Astrocyte (in vitro differentiated cells and primary cell): Measurements from ENCODE around the gene PAM16. TPM values are rescaled to one million over a fixed set of nuclear protein-coding genes. Genes with fewer than 3 reads are reported as not detected.

Experiments
- DNase-seq: peaks from one replicate; pipeline ENCODE4 v3.0.0-alpha.2; 2010; ENCODE audit warnings: low read depth
- FAIRE-seq: peaks from 2 replicates; lab custom pipeline; 2011; peaks lifted over from hg19 to GRCh38; lab: Jason Lieb, UNC
- H2AFZ ChIP-seq: 2 replicates; pipeline ENCODE4 v1.6.0; 2012; ENCODE audit warnings: low read depth, low read length, inconsistent platforms
- H3K27ac ChIP-seq: 2 replicates; pipeline ENCODE4 v1.5.1; 2011; ENCODE audit warnings: low read depth, low read length, inconsistent platforms
- H3K27me3 ChIP-seq: 2 replicates; pipeline ENCODE4 v1.6.0; 2011; ENCODE audit warnings: low read length, inconsistent platforms; ENCODE audit not compliant: insufficient read depth
- H3K36me3 ChIP-seq: 2 replicates; pipeline ENCODE4 v1.5.1; 2011; ENCODE audit warnings: low read length, inconsistent platforms; ENCODE audit not compliant: insufficient read depth
- H3K4me1 ChIP-seq: 2 replicates; pipeline ENCODE4 v1.5.1; 2011; ENCODE audit warnings: low read length, inconsistent platforms; ENCODE audit not compliant: insufficient read depth
- H3K4me2 ChIP-seq: 2 replicates; pipeline ENCODE4 v1.6.0; 2012; ENCODE audit warnings: low read length, inconsistent platforms
- H3K4me3 ChIP-seq: 2 replicates; pipeline ENCODE4 v1.5.1; 2011; ENCODE audit warnings: low read depth, mild to moderate bottlenecking, low read length, inconsistent platforms; ENCODE audit not compliant: insufficient read depth
- H3K79me2 ChIP-seq: 2 replicates; pipeline ENCODE4 v1.6.0; 2012; ENCODE audit warnings: mild to moderate bottlenecking, low read length, inconsistent platforms; ENCODE audit not compliant: insufficient read depth
- H3K9ac ChIP-seq: 2 replicates; pipeline ENCODE4 v1.6.0; 2012; ENCODE audit warnings: mild to moderate bottlenecking, low read length, inconsistent platforms
- H3K9me3 ChIP-seq: 2 replicates; pipeline ENCODE4 v1.5.1; 2012; ENCODE audit warnings: low read depth, mild to moderate bottlenecking, low read length, inconsistent platforms; ENCODE audit not compliant: insufficient read depth
- H4K20me1 ChIP-seq: 2 replicates; pipeline ENCODE4 v1.6.0; 2012; ENCODE audit warnings: low read length, inconsistent platforms; ENCODE audit not compliant: insufficient read depth
- H3K27ac Mint-ChIP-seq: one replicate; pipeline ENCODE4 v1.8.0; 2021; ENCODE audit warnings: mild to moderate bottlenecking, mixed read lengths; ENCODE audit not compliant: unreplicated experiment
- H3K27me3 Mint-ChIP-seq: one replicate; pipeline ENCODE4 v1.8.0; 2021; ENCODE audit warnings: low read depth, mixed read lengths; ENCODE audit not compliant: unreplicated experiment
- H3K36me3 Mint-ChIP-seq: one replicate; pipeline ENCODE4 v1.8.0; 2021; ENCODE audit warnings: low read depth, mixed read lengths; ENCODE audit not compliant: unreplicated experiment
- H3K4me1 Mint-ChIP-seq: one replicate; pipeline ENCODE4 v1.8.0; 2021; ENCODE audit warnings: low read depth, mixed read lengths; ENCODE audit not compliant: unreplicated experiment
- H3K4me3 Mint-ChIP-seq: one replicate; pipeline ENCODE4 v1.8.0; 2021; ENCODE audit warnings: mild to moderate bottlenecking, moderate library complexity, mixed read lengths; ENCODE audit not compliant: unreplicated experiment
- H3K9me3 Mint-ChIP-seq: one replicate; pipeline ENCODE4 v1.8.0; 2021; ENCODE audit warnings: mild to moderate bottlenecking, mixed read lengths; ENCODE audit not compliant: unreplicated experiment
- CTCF ChIP-seq: IDR thresholded peaks from 2 replicates; pipeline ENCODE4 v1.5.1; 2011; ENCODE audit warnings: low read depth, mild to moderate bottlenecking, inconsistent platforms, low read length, moderate library complexity; ENCODE audit not compliant: insufficient read depth
- EZH2 ChIP-seq: IDR thresholded peaks from 2 replicates; pipeline ENCODE4 v1.6.1; 2012; ENCODE audit warnings: mild to moderate bottlenecking, low read length, inconsistent platforms; ENCODE audit not compliant: insufficient read depth
- total RNA-seq: library from RNA; stranded (reverse); gene quantifications from 2 replicates; pipeline ENCODE4 v1.2.1, GENCODE V29; 2021

The PAM16 gene
- total RNA-seq, 1 donor from 2014 or later: 51.9 TPM

- Mint-ChIP-seq H3K4me1 (peaks cover 12% of the 10 kb centered on the region), H3K9me3 (no peaks in the 10 kb centered on the region), H3K36me3 (no peaks in the 10 kb centered on the region), H3K27me3 (no peaks in the 10 kb centered on the region), H3K4me3 (no peak overlapping the region), H3K27ac (no peak overlapping the region)
- H3K9ac ChIP-seq: peak overlapping the region; percentile 10
- peaks cover 54% of the 10 kb centered on the region for H4K20me1 ChIP-seq
- H3K4me1 ChIP-seq: peaks cover 48% of the 10 kb centered on the region
- H3K4me2 ChIP-seq: no peak overlapping the region
- no peak overlapping the region for H3K4me3 ChIP-seq
- TF ChIP-seq EZH2: no peak
- TF ChIP-seq CTCF: no peak
- no peak overlapping the region for H2AFZ ChIP-seq
- H3K27ac ChIP-seq: no peak overlapping the region
- no peaks in the 10 kb centered on the region for H3K36me3 ChIP-seq
- H3K79me2 ChIP-seq: peaks cover 29% of the 10 kb centered on the region
- DNase-seq (no peak), FAIRE-seq (no peak)
- H3K27me3 ChIP-seq: no peaks in the 10 kb centered on the region
- no peaks in the 10 kb centered on the region for H3K9me3 ChIP-seq
Measured at GRCh38 chr16:4383591-4384444, 32.7 kb upstream of the PAM16 start.

GRCh38 chr16:4382795-4383357 is 31.8 kb upstream of the PAM16 start:
- Mint-ChIP-seq H3K9me3 (no peaks in the 10 kb centered on the region), H3K27me3 (no peaks in the 10 kb centered on the region), H3K27ac (no peak overlapping the region), H3K4me1 (peaks cover 13% of the 10 kb centered on the region), H3K36me3 (no peaks in the 10 kb centered on the region), H3K4me3 (no peak overlapping the region)
- H3K4me2 ChIP-seq: no peak overlapping the region
- no peaks in the 10 kb centered on the region for H3K36me3 ChIP-seq
- H3K79me2 ChIP-seq: peaks cover 39% of the 10 kb centered on the region
- DNase-seq (no peak), FAIRE-seq (no peak)
- no peaks in the 10 kb centered on the region for H3K27me3 ChIP-seq
- TF ChIP-seq EZH2 (no peak), CTCF (no peak)
- peaks cover 63% of the 10 kb centered on the region for H4K20me1 ChIP-seq
- H3K4me1 ChIP-seq: peaks cover 48% of the 10 kb centered on the region
- no peak overlapping the region for H2AFZ ChIP-seq
- H3K27ac ChIP-seq: no peak overlapping the region
- no peak overlapping the region for H3K4me3 ChIP-seq
- no peak overlapping the region for H3K9ac ChIP-seq
- no peaks in the 10 kb centered on the region for H3K9me3 ChIP-seq
